ENCODE results near the gene ALOX5AP.

ALOX5AP gene

DNA sequence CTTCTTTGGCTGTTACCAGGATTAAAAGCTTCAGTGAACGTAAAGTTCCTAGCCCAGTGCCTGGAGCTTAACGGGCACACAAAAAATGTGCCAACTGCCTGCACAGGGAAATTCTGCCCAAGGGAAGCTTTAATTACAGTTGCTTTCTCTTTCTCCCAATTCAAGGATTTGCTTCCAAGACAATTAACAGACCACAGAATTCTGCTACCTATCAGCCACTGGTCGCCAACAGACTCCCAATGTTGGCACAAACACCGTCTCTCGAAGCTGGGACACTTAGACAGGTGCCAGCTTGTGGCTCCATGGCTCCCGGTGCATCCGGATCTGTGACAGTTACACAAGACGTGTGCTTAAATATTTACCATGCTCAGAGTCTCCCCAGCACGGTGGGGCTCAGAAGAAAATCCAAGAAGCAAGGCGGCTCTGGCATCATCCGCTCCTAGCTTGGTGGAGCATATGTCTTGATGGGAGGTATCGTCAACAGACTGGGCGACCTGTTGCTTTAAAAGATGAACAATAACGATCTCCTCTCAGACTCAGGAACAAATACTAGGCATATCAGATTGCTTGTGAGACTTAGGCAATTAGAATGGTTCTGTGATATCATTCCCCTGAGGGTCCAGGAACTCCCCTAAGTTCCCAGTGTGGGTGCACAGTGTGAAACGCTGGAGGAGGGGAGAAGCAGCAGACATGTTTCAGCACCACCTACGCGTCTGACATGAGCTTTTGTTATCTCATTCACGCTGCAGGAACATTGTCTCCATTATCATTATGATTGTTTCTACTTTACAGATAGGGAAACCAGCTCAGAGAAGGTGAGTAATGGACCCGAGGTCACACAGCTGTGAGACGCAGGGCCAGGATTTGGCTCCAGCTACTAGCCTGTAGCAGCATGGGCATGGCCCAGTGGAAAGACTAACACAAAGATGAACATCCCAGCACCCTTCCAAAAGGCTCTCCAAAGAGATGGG is 61.6 kb downstream of the ALOX5AP start:
- no peak for DNase-seq (ENCODE audit: low read depth in 2 of 2)

DNA sequence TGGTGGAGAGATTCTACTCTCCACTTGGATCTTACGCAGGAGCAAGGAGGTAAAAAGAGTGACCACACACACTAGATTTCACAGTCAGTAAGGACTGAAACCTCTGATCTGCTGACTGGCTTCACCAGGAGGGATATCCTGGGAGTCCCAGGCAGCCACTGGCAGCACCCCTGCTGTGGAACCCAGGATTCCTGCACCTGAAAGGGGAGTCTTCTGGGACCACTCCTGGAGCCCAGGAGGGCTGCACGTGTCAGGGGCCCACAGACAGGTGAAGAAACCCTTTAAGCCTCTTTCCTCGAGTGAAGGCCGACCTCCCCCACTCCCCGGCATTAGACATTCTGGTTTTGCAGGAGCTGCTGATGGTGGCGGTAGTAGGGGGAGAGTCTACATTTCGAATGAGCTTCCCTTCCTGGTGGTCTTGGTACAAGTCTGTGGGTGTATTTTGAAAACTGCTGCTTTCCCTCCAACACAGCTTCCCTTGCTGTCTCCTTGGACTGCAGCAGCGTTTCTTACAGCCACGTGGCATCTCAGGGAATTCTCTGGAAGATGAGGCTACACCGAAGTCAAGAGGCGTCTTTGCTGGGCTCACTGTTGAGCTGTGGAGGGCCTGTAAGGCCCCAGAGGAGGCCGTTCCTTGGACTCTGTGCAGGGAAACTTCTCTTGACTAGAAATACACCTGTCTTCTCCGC is 62.6 kb downstream of the ALOX5AP start:
- no peak for DNase-seq (ENCODE audit: low read depth in 2 of 2)

DNA sequence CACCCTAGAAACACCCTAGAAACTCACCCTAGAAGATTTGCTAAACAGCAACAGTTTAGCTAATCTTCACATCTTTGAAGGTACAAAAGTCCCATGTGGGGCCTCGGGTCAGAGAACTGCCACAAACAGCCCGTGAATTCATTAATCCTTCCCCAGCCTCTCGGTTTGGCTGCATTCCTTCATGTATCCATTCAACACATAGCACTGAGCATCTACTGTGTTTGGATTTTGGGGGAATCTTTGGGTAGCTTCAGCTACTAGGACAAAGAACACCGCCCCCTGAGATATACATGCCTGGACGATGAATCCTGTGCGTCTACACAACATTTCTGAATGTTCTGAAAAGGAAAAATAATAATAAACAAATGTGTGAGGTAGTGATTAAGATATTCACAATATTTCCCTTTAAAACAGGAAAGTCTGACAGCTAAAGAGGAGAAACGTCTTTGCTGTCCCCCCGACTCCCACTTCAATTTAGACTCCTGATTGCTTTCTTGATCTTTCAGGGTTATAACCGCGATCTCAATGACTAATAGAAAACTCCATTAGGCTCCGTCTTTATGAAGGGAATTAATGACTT is 63.5 kb downstream of the ALOX5AP start:
- no peak for DNase-seq (ENCODE audit: low read depth in 2 of 2)

DNA sequence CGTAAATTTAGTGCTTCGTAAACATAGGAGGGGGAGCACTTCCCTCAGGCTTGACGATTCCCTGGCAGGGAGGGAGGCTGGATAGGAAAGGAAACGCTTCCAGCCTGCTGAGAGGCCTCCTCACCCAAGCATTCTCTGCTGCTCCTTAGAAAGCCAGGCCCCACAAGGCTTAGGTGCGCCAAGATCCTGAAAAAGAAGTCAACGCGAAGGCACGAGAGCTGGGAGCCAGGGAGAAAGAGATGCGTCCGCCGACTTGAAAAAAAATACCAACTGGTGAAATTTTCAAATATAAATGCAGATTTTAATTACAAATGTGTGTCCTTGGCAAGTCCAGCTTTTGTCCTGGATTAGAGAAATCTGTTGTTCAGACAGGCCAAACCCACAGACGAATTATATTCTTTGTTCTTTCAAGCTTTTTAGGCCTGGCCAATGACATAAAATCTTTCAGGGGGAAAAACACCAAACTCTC is 64.0 kb downstream of the ALOX5AP start:
- no peak for DNase-seq (ENCODE audit: low read depth in 2 of 2)

DNA sequence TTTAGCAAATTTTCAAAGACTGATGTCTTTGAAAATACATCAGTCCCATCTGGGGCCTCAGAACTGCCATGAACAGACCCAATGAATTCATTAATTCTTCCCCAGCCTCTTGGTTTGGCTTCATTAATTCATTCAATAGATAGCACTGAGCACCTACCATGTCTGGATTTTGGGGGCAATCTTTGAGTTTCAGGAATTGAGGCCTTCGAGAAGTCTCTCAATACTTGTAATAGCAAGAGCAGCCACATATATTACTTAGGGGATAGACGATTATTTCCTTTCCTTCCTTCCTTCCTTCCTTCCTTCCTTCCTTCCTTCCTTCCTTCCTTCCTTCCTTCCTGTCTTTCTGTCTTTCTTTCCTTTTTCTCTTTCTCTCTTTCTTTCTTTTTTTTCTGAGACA is 64.8 kb downstream of the ALOX5AP start:
- no peak for DNase-seq (ENCODE audit: low read depth in 2 of 2)

DNA sequence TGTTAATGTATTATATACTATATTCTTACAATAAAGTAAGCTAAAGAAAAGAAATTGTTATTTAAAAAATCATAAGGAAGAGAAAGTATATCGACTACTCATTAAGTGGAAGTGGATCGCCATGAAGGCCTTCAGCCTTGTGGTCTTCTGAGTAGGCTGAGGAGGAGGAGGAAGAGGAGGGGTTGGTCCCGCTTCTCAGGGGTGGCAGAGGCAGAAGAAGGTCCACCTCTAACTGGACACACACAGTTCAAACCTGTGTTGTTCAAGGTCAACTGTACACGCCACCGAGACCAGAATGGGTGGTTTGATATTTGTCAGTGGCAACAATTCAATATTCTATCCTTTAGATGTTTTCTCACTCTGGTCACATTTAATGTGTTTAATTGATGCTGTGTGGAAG is 67.2 kb downstream of the ALOX5AP start:
- no peak for DNase-seq (ENCODE audit: low read depth in 2 of 2)

DNA sequence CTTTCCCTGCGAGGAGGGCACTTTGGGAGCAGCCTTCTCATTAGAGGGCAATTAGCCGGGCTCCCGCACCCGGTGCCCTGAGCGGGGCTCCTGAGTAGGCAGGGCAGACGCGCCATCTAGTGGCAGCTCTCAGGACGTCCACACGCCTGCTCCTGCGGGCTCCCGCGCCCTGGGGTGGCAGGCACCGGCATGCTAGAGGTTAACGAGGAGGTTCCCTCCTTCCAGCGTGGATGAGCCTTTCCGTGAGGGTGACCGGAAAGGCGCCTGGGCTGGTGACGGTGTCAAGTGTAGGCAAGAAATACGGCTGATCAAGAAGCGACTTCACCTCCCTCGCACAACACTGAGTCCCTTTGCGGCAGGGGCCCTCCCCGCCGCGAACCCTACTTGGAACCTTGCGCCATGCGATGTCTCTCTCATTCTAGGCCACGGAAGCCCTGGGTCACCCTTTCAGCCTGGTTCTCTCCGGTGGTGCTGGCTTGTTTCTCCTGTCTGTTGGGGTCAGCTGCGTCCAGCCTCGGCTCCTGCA is 67.7 kb downstream of the ALOX5AP start:
- DNase-seq (ENCODE audit: low read depth in 2 of 2), result peak; percentile 59 to 65

DNA sequence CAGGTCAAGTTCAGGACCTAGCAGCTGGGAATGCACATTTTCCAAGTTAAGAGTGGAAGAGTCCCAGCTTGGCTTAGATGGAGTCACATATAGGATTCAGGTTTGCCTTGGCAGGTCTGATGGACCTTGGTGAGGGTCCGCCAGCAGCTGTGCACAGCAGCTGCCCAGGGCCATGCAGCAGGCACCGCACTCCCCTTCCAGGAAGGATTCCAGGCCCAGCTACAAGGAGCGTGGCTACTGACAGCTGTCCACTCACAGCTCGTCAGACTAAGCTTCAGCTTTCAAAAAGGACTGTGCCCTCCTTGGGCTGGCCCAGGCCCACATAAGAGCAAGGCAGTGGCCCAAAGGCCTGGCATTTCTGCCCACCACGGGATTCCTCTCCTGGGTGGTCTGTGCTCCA is 68.4 kb downstream of the ALOX5AP start:
- DNase-seq (ENCODE audit: low read depth in 2 of 2), result no peak

DNA sequence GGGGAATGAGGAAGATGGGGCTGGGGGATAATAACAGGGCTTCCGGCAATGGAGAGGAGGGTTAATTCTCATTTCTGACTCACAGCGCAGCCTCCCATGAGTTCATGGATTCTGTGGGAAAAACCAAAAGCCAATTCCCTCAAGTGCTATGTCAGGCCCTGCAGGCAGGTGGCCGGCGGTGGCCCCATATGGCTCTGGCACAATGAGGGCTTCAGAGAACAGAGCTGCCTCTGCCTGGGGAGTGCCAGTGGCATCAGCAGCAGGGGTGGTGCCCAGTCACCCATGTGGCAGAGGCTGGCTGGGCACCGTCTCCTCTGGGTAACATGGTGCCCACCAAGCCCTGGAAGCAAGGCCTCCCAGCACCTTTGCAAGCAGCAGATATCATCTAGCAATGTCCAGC is 69.1 kb downstream of the ALOX5AP start:
- no peak for DNase-seq (ENCODE audit: low read depth in 2 of 2)

DNA sequence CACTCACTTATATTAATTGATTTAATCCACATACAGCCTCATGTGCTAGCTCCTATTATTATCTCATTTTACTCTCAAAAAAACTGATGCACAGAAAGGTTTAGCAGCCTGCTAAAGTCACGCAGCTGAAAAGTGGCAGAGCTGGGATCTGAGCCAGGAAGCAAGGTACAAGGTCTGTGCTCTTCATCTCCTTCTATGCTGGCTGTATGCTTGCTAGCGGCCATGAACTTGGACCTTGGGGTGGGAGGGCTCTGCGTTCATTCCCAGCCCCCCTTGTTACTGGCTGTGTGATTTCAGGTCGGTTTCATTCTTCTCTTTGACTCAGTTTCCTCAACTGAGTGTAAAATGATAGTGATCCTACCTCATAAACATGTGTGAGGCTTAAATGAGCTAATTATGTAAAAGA is 69.8 kb downstream of the ALOX5AP start:
- DNase-seq (ENCODE audit: low read depth in 2 of 2), result no peak

DNA sequence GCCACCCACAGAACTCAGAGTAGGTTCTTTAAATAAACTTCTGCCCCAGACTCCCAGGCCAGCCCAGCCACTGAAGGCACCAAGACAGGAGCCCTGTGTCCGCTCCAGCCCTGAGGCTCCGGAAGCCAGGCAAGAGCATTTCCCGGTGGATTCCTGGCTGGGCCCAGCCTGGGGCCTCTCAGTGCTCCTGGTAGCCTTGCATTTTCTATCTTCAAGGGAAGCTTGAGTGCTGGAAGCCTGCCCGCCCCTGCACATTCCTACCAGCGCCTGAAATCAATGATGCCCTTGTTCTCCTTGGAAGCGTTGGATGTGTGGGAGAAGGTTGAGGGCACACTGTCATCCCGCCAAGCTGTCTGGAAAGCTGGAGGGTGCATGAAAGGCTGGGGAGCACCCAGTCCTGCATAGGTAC is 70.3 kb downstream of the ALOX5AP start:
- no peak for DNase-seq (ENCODE audit: low read depth in 2 of 2)

DNA sequence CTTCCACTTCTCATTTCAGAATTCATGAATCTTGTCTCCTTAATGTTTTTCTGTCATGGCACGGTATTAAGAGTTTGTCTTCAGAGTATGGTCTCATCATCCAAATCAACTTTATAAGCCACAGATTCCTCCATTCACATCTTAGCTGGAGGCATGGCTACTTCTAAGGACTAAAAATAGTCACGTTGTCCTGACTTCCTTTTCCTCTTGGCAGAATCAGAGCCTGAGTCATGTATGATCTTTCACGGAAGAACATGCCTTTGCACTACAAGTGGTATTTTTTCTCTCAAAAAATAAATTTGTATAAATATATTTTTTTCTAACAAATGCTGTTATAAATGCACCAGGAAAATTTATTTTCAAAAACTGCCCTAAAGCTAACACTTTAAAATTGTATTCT is 71.4 kb downstream of the ALOX5AP start:
- DNase-seq (ENCODE audit: low read depth in 2 of 2), result no peak

DNA sequence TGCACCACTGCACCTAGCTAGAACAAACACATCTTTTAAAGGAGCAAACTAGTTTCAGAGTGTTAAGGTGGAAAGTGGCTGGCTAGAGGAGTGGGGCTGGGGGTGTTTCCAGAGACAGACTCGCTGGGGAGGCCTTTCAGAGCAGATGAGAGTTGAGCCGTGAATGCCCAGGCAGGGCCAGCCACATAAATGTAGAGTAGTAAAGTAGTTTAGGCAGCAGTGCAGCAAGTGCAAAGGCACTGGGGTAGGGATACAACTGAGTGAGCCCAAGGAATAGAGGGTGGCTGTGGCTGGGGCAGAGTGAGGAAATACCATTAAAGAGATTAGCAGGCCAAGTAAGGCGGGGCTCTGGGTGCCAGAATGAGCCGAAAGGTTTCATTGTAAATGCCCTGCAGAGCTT is 72.0 kb downstream of the ALOX5AP start:
- no peak for DNase-seq (ENCODE audit: low read depth in 2 of 2)

DNA sequence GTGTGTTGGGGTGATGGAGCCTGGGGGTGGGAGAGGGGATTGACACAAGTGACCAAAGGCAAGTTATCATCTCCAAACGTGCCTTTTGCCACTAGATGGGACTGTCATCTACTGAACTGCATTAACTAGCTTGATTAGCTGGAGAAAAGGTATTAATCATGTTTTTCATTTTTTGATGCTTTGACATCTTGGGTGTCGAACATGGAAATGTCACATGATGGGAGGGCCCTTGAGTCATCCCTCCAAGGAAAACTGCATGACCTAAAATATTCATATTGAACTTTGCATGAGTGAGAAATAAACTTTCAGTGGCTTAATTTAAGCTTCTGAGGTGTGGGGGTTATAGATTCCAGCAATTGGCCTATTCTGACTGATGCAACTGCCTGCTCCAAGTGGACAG is 73.3 kb downstream of the ALOX5AP start:
- DNase-seq (ENCODE audit: low read depth in 2 of 2), result no peak

DNA sequence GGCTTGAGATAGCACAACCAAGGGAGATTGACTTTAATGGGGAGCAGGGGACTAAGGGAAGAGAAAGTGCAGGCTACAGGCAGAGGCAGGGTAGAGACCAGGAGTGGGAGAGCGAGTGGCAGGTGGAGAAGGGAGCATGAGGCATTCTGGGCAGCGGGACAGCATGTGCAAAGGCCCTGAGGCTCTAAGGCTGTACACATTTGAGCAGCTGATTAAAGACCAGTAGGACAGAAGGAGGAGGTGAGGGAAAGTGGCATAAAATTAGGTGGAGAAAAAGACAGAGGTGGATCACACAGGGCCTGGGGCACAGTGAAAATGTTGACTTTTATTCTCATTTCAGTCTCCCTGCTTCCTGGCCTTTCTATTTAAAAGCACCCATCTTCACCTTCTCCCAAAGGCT is 74.4 kb downstream of the ALOX5AP start:
- no peak for DNase-seq (ENCODE audit: low read depth in 2 of 2)

DNA sequence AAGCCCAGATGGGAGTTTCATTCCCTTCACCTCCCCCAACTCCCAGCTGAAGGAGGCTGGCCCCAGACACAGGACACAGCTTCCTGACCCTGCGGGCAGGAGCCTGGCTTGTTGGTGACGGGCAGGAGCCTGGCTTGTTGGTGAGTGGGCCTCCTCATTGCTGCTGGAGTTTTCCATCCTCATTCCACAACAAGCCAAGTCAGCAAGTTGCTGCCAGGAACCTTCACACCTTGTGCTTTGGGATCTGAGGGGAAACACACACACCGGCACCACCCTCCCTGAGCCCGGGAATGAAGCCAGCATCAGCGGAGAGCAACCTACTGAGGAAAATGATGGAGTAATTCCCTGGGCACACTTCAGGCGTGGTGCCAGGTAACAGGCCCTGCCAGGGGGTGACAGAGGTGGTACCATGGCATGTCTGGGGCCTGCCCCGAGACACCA is 74.9 kb downstream of the ALOX5AP start:
- no peak for DNase-seq (ENCODE audit: low read depth in 2 of 2)

DNA sequence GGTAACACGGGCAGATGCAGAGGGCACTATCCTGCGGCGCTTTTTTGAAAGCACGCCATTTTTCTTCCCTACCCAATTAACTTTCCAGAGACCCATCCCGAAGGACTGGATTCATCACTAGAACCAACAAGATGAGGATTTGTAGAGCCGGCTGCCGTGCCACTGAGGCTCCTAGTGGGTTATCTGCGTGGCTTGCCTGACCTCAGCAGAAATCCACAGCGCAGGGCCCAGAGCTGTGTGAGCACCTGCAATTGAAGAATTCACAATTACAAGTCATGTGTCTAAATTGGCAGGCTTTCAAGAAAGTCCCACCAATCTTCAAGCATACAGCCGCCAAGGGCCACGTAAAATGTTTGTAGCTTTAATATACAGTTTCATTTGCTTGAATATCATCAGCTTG is 75.5 kb downstream of the ALOX5AP start:
- no peak for DNase-seq (ENCODE audit: low read depth in 2 of 2)
